Myocyte (in vitro differentiated cells): Measurements from ENCODE around the gene PFKFB2. TPM values are rescaled to one million over a fixed set of nuclear protein-coding genes. Genes with fewer than 3 reads are reported as not detected.
"Not testable (repeated sequence)": the region's sequence is repeated elsewhere in the genome, so short reads cannot be mapped to it uniquely, and the experiment has no call there.

Experiments
- DNase-seq: peaks from one replicate; pipeline ENCODE4 v3.0.0-alpha.2; 2012; ENCODE audit warnings: low read depth
- total RNA-seq: library from RNA; depleted of rRNA; stranded (reverse); fragments of >200 nt; gene quantifications from 2 replicates; pipeline ENCODE4 v1.2.3, GENCODE V29; 2014

PFKFB2 gene
- total RNA-seq, 1 donor from 2014 or later, result 6.0 TPM

GRCh38 chr1:207039380-207040180 lies 13.5 kb upstream of the PFKFB2 start:
- no peak for DNase-seq

GRCh38 chr1:207040181-207040533 lies 12.9 kb upstream of the PFKFB2 start:
- peak; percentile 32 for DNase-seq

- DNase-seq, result not testable (repeated sequence)
These were observed 11.7 kb upstream of the PFKFB2 start for GRCh38 chr1:207041397-207041796.

GRCh38 chr1:207045453-207045852 lies 7.6 kb upstream of the PFKFB2 start:
- DNase-seq, result no peak

- no peak for DNase-seq
These were observed 5.6 kb upstream of the PFKFB2 start for GRCh38 chr1:207047505-207047904.

GRCh38 chr1:207048041-207048440 lies 5.0 kb upstream of the PFKFB2 start:
- no peak for DNase-seq

GRCh38 chr1:207049054-207049453 lies 4.0 kb upstream of the PFKFB2 start:
- DNase-seq, result no peak

- DNase-seq, result no peak
These were observed 3.6 kb upstream of the PFKFB2 start for GRCh38 chr1:207049514-207049913.

- DNase-seq, result peak; percentile 65
These were observed 3.1 kb upstream of the PFKFB2 start for GRCh38 chr1:207049974-207050391.

- DNase-seq, result peak; percentile 94
These were observed 2.4 kb upstream of the PFKFB2 start for GRCh38 chr1:207050480-207051190.

GRCh38 chr1:207051191-207051943 lies 1.7 kb upstream of the PFKFB2 start, which contains the start of gene YOD1:
YOD1 (minus strand) TSS chr1:207051208; CDS start chr1:207051030, 178 bp downstream.
- DNase-seq, result peak; percentile 10

GRCh38 chr1:207054491-207054890 lies 1.4 kb downstream of the PFKFB2 start:
- no peak for DNase-seq

GRCh38 chr1:207055386-207056001 lies 2.4 kb downstream of the PFKFB2 start:
- DNase-seq, result no peak

GRCh38 chr1:207056673-207057072 lies 3.6 kb downstream of the PFKFB2 start:
- no peak for DNase-seq

- no peak for DNase-seq
These were observed 5.2 kb downstream of the PFKFB2 start for GRCh38 chr1:207058252-207058651.

GRCh38 chr1:207058878-207059867 lies 6.1 kb downstream of the PFKFB2 start:
- peak; percentile 66 for DNase-seq

- DNase-seq, result no peak
These were observed 6.8 kb downstream of the PFKFB2 start for GRCh38 chr1:207059881-207060280.

GRCh38 chr1:207060596-207060995 lies 7.5 kb downstream of the PFKFB2 start:
- DNase-seq, result no peak

- DNase-seq, result no peak
These were observed 9.0 kb downstream of the PFKFB2 start for GRCh38 chr1:207062058-207062457.

GRCh38 chr1:207063014-207063413 lies 9.9 kb downstream of the PFKFB2 start:
- DNase-seq, result no peak
